ENCODE measurements around the gene ARL5C. TPM values are rescaled to one million over a fixed set of nuclear protein-coding genes. Genes with fewer than 3 reads are reported as not detected.
A peak's percentile ranks its signal among the peaks of the same experiment; 100 is the strongest.
"Not testable (repeated sequence)": the region's sequence is repeated elsewhere in the genome, so short reads cannot be mapped to it uniquely, and the experiment has no call there.

Gene ARL5C
- total RNA-seq, 1 donor from 2014 or later, result not detected

DNA sequence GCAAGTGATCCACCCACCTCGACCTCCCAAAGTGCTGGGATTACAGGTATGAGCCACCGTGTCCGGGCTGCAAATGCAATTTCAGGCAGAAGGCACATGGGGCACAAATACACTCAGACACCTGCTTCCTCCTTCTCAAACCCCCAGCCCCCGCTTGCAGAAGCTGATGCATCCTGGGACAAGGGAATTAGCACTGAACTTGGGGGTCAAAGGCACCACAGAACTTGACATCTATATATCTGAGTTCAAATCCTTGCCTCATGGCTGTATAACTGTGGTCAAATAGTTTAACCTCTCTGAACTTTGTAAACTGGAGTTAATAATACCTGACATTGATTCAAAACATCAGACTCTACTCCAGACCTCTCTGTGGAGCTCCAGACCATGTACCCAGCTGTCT is 4.1 kb upstream of the ARL5C start:
- Mint-ChIP-seq H3K9me3 (peaks cover 5% of the 10 kb centered on the region), H3K27me3 (ENCODE audit: low read depth) (peaks cover 28% of the 10 kb centered on the region), H3K4me1 (peaks cover 9% of the 10 kb centered on the region), H3K4me3 (no peak overlapping the region), H3K27ac (ENCODE audit: unreplicated experiment) (no peak overlapping the region), H3K36me3 (ENCODE audit: low read depth) (peaks cover 3% of the 10 kb centered on the region)
- DNase-seq (ENCODE audit: low read depth, low spot score), result no peak
- TF ChIP-seq, protein P1, sequence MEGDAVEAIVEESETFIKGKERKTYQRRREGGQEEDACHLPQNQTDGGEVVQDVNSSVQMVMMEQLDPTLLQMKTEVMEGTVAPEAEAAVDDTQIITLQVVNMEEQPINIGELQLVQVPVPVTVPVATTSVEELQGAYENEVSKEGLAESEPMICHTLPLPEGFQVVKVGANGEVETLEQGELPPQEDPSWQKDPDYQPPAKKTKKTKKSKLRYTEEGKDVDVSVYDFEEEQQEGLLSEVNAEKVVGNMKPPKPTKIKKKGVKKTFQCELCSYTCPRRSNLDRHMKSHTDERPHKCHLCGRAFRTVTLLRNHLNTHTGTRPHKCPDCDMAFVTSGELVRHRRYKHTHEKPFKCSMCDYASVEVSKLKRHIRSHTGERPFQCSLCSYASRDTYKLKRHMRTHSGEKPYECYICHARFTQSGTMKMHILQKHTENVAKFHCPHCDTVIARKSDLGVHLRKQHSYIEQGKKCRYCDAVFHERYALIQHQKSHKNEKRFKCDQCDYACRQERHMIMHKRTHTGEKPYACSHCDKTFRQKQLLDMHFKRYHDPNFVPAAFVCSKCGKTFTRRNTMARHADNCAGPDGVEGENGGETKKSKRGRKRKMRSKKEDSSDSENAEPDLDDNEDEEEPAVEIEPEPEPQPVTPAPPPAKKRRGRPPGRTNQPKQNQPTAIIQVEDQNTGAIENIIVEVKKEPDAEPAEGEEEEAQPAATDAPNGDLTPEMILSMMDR (conservative IDR thresholded peaks at IDR 0.05), result no peak

DNA sequence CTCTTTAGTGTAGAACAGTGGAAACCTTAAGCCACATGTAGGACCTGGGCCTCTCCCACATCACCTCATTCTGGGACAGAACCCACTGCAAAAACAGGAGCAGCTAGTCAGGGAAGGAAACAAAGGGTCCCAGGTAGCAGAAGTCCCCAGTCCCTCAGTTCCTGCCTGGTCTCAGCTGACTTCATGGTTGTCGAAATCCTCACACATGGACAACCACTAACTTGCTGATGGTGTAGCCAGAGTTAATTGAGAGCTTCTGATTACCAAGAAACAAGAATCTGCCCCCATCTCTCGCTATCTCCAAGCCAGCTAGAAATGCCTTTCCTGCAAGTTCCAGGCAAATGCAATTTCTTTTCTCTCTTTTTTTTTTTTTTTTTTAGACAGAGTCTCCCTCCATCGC is 3.6 kb upstream of the ARL5C start:
- Mint-ChIP-seq H3K4me1 (peaks cover 15% of the 10 kb centered on the region), H3K27me3 (ENCODE audit: low read depth) (peaks cover 34% of the 10 kb centered on the region), H3K27ac (ENCODE audit: unreplicated experiment) (no peak overlapping the region), H3K36me3 (ENCODE audit: low read depth) (peaks cover 3% of the 10 kb centered on the region), H3K9me3 (peaks cover 5% of the 10 kb centered on the region), H3K4me3 (no peak overlapping the region)
- DNase-seq (ENCODE audit: low read depth, low spot score), result no peak
- TF ChIP-seq, protein P1 (conservative IDR thresholded peaks at IDR 0.05), result no peak

GRCh38 chr17:39169101-39169500 is 3.1 kb upstream of the ARL5C start:
- H3K27ac Mint-ChIP-seq (ENCODE audit: unreplicated experiment), result no peak overlapping the region
- peaks cover 3% of the 10 kb centered on the region for H3K36me3 Mint-ChIP-seq (ENCODE audit: low read depth)
- TF ChIP-seq, protein P1 (conservative IDR thresholded peaks at IDR 0.05), result no peak
- peaks cover 19% of the 10 kb centered on the region for H3K4me1 Mint-ChIP-seq
- peaks cover 5% of the 10 kb centered on the region for H3K9me3 Mint-ChIP-seq
- H3K4me3 Mint-ChIP-seq, result peak overlapping the region; percentile 72
- no peak for DNase-seq (ENCODE audit: low read depth, low spot score)
- peaks cover 35% of the 10 kb centered on the region for H3K27me3 Mint-ChIP-seq (ENCODE audit: low read depth)

GRCh38 chr17:39168503-39168902 is 2.5 kb upstream of the ARL5C start:
- peaks cover 35% of the 10 kb centered on the region for H3K27me3 Mint-ChIP-seq (ENCODE audit: low read depth)
- H3K4me1 Mint-ChIP-seq, result peaks cover 20% of the 10 kb centered on the region
- H3K4me3 Mint-ChIP-seq; DNase-seq (ENCODE audit: low read depth, low spot score); H3K27ac Mint-ChIP-seq (ENCODE audit: unreplicated experiment); H3K36me3 Mint-ChIP-seq (ENCODE audit: low read depth); H3K9me3 Mint-ChIP-seq: not testable (repeated sequence)

GRCh38 chr17:39167476-39167875 is 1.5 kb upstream of the ARL5C start:
- TF ChIP-seq, protein P1 (conservative IDR thresholded peaks at IDR 0.05), result no peak
- peaks cover 17% of the 10 kb centered on the region for H3K4me1 Mint-ChIP-seq
- peaks cover 3% of the 10 kb centered on the region for H3K36me3 Mint-ChIP-seq (ENCODE audit: low read depth)
- DNase-seq (ENCODE audit: low read depth, low spot score), result no peak
- no peak overlapping the region for H3K4me3 Mint-ChIP-seq
- peaks cover 35% of the 10 kb centered on the region for H3K27me3 Mint-ChIP-seq (ENCODE audit: low read depth)
- peaks cover 5% of the 10 kb centered on the region for H3K9me3 Mint-ChIP-seq
- no peak overlapping the region for H3K27ac Mint-ChIP-seq (ENCODE audit: unreplicated experiment)

DNA sequence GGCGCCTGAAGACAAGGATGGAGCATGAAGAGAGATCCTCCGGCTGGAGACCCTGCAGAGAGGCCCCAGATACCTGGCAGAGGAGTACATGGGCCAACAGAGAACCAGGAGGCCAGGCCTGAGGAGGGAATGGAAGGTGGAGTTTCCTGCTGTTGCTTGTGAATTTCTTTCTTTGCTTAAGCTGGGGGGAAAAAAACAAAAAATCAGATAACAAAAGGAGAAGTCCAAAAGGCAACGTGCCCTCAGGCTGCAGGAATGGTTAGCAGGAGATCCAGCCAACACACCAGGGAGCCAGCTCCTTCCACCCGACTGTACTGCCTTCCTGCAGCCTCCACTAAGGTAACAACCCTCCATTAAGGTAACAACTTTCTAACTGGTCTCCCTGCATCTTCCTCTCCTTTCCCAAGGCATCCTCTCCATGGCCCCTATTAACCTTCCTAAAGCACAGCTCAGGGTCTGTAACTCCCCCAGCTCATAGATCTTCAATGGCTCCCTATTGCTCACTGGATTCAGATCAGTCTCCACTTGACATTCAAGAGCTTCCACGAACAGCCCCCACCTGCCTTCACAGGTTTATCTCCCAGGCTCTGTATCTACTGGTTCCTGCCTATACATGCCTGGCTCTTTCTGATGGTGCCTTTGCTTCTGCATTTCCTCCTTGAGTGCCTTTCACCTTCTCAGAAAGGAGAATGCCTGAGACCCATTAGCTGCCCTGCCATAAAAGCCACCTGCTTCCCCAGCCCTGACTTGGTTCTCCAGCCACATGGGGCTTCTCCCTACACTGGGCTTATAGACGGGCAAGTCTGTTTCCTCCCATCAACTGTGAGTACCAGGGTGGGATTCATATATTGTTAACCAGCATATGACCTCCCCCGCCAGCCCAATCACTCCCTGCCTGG is 725 bp upstream of the ARL5C start:
- peaks cover 5% of the 10 kb centered on the region for H3K9me3 Mint-ChIP-seq
- TF ChIP-seq, protein P1 (conservative IDR thresholded peaks at IDR 0.05), result no peak
- peaks cover 3% of the 10 kb centered on the region for H3K36me3 Mint-ChIP-seq (ENCODE audit: low read depth)
- peaks cover 13% of the 10 kb centered on the region for H3K4me1 Mint-ChIP-seq
- DNase-seq (ENCODE audit: low read depth, low spot score), result no peak
- H3K27me3 Mint-ChIP-seq (ENCODE audit: low read depth), result peaks cover 35% of the 10 kb centered on the region
- no peak overlapping the region for H3K27ac Mint-ChIP-seq (ENCODE audit: unreplicated experiment)
- H3K4me3 Mint-ChIP-seq, result peak overlapping the region; percentile 80
